Lower lobe of right lung (tissue), 2 donors: ENCODE results near the gene CDH5. TPM values are rescaled to one million over a fixed set of nuclear protein-coding genes. Genes with fewer than 3 reads are reported as not detected.

Experiments
- ATAC-seq, 2 donors: fragments of 200-7000 bp; cut with Tn5 transposase; one replicate each; pipeline ENCODE4 v1.9.1; 2020 to 2022; ENCODE audit warnings: mild to moderate bottlenecking in 2 of 2, moderate library complexity in 2 of 2
- DNase-seq: peaks from one replicate; pipeline ENCODE4 v3.0.0-alpha.2; 2020
- H3K27ac ChIP-seq: fragments of 200-600 bp; one replicate; pipeline ENCODE4 v1.8.0; 2022
- H3K27me3 ChIP-seq: fragments of 200-600 bp; one replicate; pipeline ENCODE4 v1.8.0; 2022; ENCODE audit warnings: low read depth
- H3K36me3 ChIP-seq: fragments of 200-600 bp; one replicate; pipeline ENCODE4 v1.8.0; 2022; ENCODE audit warnings: mild to moderate bottlenecking
- H3K4me1 ChIP-seq: fragments of 200-600 bp; one replicate; pipeline ENCODE4 v1.8.0; 2022
- H3K4me3 ChIP-seq: fragments of 200-600 bp; one replicate; pipeline ENCODE4 v1.8.0; 2022; ENCODE audit warnings: mild to moderate bottlenecking
- H3K9me3 ChIP-seq: fragments of 200-600 bp; one replicate; pipeline ENCODE4 v1.8.0; 2022
- CTCF ChIP-seq: fragments of 200-600 bp; IDR thresholded peaks from one replicate; pipeline ENCODE4 v1.8.0; 2022; ENCODE audit warnings: antibody characterized with exemption, mild to moderate bottlenecking
- intact Hi-C: fragments of 100-400 bp; cut with DNase I; formaldehyde crosslinking; loops from one replicate; pipeline ENCODE4 v1.11.0; 2022
- total RNA-seq: library from RNA; stranded (reverse); fragmentation: NEBNext Ultra II Directional; extraction: Animal tissue kit (Norgen Biotek cat#: 25700); gene quantifications from one replicate; pipeline ENCODE4 v1.2.1, GENCODE V29; 2021
- donor health status: DM: no; HTN: yes; CAD: no; lungs with severe emphysema.

Gene CDH5
- total RNA-seq, 1 donor from 2014 or later = 128 TPM

- Histone ChIP-seq H3K4me1 (no peaks in the 10 kb centered on the region), H3K9me3 (no peaks in the 10 kb centered on the region), H3K36me3 (peaks cover 26% of the 10 kb centered on the region), H3K27me3 (no peaks in the 10 kb centered on the region), H3K4me3 (no peak overlapping the region), H3K27ac (no peak overlapping the region)
- no peak for ATAC-seq
- intact Hi-C loops = no loop called here
- no peak for DNase-seq
- TF ChIP-seq CTCF = no peak
These were observed 24.0 kb downstream of the CDH5 start for GRCh38 chr16:66390346-66391108.

GRCh38 chr16:66391726-66392670 lies 25.5 kb downstream of the CDH5 start:
- Histone ChIP-seq H3K9me3 (no peaks in the 10 kb centered on the region), H3K36me3 (peaks cover 39% of the 10 kb centered on the region), H3K4me3 (no peak overlapping the region), H3K27ac (no peak overlapping the region), H3K27me3 (no peaks in the 10 kb centered on the region), H3K4me1 (no peaks in the 10 kb centered on the region)
- no peak for DNase-seq
- ATAC-seq = no peak
- intact Hi-C loops = no loop called here
- TF ChIP-seq CTCF = no peak

- DNase-seq (no peak), ATAC-seq (no peak)
- Histone ChIP-seq H3K9me3 (no peaks in the 10 kb centered on the region), H3K36me3 (peaks cover 44% of the 10 kb centered on the region), H3K27me3 (no peaks in the 10 kb centered on the region), H3K4me3 (no peak overlapping the region), H3K27ac (no peak overlapping the region), H3K4me1 (no peaks in the 10 kb centered on the region)
- TF ChIP-seq CTCF = no peak
- intact Hi-C loops = no loop called here
These were observed 29.5 kb downstream of the CDH5 start for GRCh38 chr16:66395806-66396555.

GRCh38 chr16:66397736-66398433 lies 31.4 kb downstream of the CDH5 start:
- no peak overlapping the region for H3K4me3 ChIP-seq
- no peak for ATAC-seq
- no peaks in the 10 kb centered on the region for H3K9me3 ChIP-seq
- H3K27me3 ChIP-seq = no peaks in the 10 kb centered on the region
- no peak for DNase-seq
- no peak overlapping the region for H3K27ac ChIP-seq
- H3K4me1 ChIP-seq = no peaks in the 10 kb centered on the region
- no peak for TF ChIP-seq CTCF
- intact Hi-C loops = no loop called here
- peaks cover 46% of the 10 kb centered on the region for H3K36me3 ChIP-seq

GRCh38 chr16:66399031-66399430 lies 32.5 kb downstream of the CDH5 start:
- H3K27ac ChIP-seq = no peak overlapping the region
- peaks cover 54% of the 10 kb centered on the region for H3K36me3 ChIP-seq
- no peaks in the 10 kb centered on the region for H3K4me1 ChIP-seq
- H3K9me3 ChIP-seq = no peaks in the 10 kb centered on the region
- intact Hi-C loops = no loop called here
- TF ChIP-seq CTCF = no peak
- DNase-seq = no peak
- H3K27me3 ChIP-seq = no peaks in the 10 kb centered on the region
- ATAC-seq = no peak
- H3K4me3 ChIP-seq = no peak overlapping the region
